HG03045 (cell line): ENCODE results near the gene CDH20.

Experiments used
- ATAC-seq: cut with Tn5 transposase; IDR thresholded peaks from one replicate; pipeline ENCODE4 v1.9.1; 2021; ENCODE audit warnings: mild to moderate bottlenecking, moderate library complexity; ENCODE audit not compliant: unreplicated experiment

Gene CDH20

DNA sequence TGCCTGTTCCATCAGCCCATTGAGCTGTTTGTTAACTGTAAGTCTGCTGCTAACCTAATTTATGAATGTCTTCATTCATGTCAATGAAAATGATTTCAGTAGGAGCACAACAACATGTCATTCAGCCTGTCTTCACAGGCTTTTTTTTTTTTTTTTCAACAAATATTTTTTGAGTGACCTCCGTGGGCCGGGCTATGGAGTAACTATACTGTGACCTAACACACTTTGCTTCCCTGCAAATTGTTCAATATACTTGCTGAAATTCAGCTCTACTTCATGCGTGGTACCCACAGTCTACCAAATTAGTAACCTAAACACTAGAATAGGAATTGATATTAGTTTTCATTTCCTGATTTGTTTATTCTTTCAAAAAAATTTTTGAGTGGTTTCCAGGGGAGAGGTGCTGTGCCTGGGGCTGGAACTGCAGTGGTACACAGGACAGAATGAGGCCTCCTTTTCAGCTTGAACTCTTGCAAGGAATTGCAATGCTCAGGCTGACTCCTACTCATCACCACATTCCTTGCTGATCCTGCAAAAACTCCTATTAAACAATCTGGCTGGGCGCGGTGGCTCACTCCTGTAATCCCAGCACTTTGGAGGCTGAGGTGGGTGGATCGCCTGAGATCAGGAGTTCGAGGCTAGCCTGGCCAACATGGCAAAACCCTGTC lies 87.1 kb downstream of the CDH20 start:
- no peak for ATAC-seq

DNA sequence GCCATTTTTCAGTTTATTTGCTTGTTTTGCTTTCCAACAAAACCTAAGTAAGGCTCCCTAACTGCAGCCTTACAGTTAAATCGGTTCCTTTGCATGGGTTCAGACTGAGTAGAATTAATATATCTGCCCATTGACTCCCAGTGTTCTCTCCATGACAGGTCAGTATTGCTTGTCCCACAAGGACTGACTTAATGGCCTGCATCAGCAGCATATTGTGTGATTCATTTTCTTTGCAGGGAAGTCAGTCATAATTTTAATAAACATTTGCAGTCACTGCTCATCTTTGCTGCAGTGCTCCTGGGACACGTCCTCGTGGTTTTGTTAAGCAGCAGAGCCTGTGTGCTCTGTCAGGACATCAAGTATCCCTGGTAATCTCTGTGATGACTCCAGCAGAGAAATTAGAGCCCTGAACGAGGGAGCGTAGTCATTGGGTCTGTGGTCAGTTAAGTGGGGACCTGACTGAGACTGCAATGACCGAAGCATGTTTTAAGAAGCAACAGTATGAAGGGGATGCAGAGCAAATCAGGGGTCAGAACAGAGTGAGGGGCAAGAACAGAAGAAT lies 93.3 kb downstream of the CDH20 start:
- no peak for ATAC-seq

DNA sequence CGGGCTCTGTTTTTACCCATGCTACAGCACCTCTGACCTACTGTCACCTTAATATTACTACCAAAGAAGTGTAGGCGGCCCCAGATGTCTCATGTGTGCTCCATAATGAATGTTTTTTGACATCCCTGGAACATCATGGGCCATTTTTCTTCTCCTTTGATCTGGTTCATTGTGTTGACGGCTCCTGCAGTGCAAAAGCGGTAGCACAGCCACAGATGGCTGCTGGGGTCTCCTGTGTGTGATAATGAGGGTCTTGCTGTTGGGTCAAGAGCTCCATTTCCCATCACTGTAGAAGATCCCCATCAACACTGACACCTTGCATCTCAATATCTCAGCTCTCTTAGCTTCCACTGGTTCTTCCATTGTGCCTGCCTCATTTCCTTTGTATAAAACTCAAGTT lies 95.0 kb downstream of the CDH20 start:
- no peak for ATAC-seq

- no peak for ATAC-seq
These were observed 99.4 kb downstream of the CDH20 start for GRCh38 chr18:61432590-61432989.

DNA sequence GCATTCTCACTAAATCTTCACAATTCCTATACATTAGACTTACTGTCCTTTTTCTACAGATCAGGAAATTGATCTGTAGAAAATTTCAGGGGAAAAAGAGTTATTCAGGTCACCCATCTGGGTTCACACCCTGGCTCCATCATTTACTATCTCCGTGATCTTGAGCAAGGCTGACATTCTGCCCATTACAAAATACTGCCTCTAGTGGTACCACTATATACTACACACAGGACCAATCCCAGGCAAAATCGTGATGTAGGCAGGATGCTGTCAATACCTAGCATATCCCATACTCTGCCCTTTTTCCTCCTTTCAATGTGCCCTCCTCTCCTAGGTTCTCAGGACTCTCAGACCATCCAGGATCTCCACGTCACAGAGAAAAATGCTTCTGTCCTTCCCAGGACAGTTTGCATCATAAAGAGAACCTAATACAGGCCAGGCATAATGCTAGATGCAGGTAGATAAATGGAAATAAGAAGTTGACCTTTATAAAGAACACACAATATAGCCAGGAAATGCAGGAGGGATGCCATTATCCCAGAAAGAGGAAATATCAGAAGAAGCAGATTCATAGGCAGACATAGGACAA lies 101.9 kb downstream of the CDH20 start:
- ATAC-seq = peak; percentile 59

DNA sequence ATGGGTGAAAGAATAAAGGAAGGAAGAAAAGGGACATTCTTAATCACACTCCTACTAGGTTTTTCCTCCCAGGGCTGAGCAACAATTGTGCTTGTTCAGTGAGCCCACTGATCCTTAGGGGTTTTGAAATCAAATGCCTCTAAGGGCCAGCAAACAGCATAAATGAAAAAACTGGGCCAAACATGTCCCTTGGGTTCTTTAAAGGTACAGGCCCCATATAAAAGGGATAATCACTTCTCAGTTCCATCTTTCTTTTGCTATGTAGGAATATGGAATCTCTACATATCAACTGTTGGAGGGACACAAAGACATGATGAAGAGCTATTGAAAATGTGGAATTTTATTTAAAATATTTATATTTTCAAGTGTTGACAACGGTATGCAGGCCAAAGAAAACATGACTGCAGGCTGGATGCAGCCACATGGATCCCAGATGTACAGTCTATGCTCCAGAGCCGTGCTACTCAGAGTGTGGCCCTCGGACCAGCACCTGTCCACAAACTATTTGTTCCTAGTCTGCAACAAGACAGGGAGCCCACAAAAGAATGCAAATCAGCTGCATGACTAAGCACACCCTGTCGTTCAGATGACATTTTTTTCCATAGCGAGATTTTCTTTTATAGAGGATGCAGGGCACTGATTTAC lies 110.0 kb downstream of the CDH20 start:
- no peak for ATAC-seq

DNA sequence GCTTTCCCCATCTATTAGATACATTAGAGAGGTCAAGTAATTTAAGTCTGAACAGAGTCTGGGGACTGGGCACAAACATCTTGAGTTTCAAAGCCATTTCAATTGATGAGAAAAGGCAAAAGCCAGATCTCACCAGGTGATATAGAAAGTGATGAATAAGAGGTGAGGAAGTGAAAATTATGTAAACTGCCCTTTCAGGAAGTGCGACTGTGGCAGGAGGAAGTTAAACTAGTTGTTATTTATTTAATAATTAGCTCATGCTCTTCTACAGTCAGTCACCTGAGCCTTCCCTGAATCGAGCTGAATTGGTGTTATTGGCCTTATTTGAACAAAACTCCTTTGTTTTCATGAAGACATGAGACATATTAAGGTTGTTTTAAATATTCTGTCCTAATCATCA lies 115.1 kb downstream of the CDH20 start:
- no peak for ATAC-seq

- ATAC-seq = no peak
These were observed 126.8 kb downstream of the CDH20 start for GRCh38 chr18:61459896-61460648.

DNA sequence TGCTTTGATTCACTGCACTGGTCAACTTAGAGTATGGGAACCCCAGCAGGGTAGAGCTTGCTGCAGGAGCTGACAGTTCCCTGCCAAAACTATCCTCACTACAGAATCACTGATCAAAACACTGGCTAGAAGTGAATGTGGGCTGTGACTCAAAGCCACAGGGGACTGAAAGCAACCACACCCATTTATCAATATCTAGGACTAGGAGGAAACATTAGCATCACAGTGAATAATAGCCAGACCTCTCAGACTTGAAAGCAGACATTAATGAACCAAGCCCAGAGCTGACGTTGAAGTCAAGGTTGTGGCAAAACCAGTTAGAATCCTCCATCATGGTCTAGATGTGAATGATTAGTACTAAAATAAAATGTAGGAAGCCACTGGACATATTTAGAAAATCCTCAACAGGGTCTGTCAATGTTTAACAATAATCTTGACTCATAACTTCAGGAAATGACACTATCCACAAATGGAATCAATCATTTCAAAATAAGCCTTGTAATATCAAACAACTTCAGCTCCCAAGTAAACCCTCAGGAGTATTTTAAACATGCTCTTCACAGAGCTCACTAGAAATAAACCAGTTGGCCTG lies 131.4 kb downstream of the CDH20 start:
- no peak for ATAC-seq

GRCh38 chr18:61466736-61467135 lies 133.5 kb downstream of the CDH20 start:
- ATAC-seq = no peak

DNA sequence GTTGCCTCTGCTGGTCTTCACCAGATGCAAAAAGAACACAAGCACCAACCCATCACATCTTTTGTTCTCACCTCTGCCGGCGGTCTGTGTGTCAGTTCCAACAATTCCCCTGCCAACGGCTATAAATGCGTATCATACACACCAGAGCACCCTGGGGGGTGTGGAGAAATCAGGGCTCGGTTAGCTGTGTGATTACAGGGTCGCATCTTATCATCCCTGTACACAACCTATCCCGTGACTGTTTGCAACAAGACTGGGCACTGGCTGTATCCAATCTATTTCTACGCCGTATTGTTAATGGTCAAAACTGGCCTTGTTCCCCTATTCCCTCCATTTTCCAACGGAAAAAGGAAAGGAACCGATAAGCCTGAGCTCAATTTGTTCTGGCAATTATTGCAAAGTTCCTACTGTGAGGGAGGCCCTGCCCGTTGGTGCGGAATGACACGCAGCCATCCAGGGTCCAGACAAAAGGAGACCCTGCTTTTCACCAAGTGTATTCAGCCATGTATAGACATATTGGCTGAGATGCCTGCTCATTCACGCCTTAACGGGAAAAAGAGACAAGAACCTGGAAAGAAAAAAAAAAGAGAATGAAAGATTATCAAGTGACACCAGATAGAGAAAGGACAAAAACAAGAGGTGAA lies 136.9 kb downstream of the CDH20 start:
- ATAC-seq = no peak

- ATAC-seq = no peak
These were observed 138.3 kb downstream of the CDH20 start for GRCh38 chr18:61471541-61471940.

- no peak for ATAC-seq
These were observed 138.7 kb downstream of the CDH20 start for GRCh38 chr18:61471942-61472341.

- no peak for ATAC-seq
These were observed 141.1 kb downstream of the CDH20 start for GRCh38 chr18:61474341-61474740.

DNA sequence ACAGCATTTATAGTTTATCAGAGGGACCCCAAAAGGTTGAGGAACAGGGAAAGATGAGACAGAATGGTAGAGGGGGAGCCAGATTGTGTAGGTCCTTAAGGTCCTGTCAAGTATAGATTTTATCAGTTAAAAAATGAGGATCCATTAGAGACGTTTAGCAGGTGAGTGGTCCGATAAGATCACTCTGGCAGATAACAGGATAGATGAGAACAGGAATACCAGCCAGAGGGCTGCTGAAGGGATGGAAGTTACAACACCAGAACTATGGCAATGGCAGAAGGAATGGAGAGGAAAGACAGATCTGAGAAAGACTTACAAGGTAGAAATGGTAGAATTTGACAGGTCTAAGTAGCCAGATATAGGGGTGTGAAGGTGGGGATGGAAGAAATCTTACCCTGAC lies 141.7 kb downstream of the CDH20 start:
- no peak for ATAC-seq

- ATAC-seq = no peak
These were observed 142.7 kb downstream of the CDH20 start for GRCh38 chr18:61475931-61476330.

DNA sequence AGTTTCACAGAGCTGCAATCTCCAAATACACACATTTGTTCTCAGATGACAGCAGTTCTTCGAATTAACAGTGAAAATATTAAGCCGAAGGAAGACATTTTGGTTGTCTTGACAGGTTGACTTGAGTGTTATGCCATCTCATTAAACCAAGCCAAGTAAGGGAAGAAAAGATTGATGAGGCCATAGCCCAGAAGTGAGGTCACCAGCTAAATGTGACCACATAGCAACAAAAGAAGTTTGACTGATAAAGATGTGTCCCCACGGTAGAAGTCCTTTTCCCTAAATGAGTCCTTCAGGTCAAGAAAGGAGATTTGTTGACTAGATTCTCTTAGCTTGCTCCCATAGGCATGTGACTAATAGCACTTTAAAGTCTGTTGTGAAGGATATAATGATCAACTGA lies 156.1 kb downstream of the CDH20 start:
- no peak for ATAC-seq

GRCh38 chr18:61496374-61496773 lies 163.1 kb downstream of the CDH20 start:
- no peak for ATAC-seq

DNA sequence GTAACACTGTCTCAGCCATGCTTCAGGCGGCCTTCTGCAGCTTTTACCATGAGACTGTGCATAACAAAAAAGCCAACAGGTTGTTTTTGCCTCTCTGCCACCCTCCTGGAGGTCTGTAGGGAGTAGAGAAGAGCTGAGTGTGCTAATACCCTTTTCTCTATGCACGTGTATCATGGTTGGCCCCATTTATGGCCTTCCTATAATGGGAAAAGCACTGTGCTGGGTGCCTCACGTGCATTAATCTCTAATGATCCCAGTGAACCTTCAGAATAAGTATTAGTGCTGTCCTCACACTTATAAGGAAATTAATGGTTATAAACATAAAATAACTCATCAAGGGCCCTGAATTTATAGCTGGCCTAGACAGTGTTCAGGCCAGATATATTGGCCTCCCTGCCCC lies 164.2 kb downstream of the CDH20 start:
- ATAC-seq = no peak

DNA sequence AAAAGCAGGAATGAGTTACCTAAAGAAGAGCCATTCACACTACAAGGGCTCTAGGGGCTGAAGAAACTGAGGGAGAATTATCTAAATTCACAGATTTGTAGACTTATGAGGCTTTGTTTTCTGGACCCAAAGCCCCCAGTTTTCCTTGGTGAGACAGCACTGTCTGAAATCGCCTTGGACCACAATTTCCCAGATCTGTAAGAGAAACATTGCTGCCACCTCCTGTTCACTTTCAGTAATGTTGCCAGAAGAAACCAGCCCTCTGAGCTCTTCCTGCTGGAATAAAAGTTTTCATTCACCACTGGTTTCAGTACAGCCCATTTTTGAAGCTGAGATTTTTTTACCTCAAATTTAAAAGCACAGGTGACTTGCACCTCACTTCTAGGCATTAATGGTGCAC lies 169.2 kb downstream of the CDH20 start:
- no peak for ATAC-seq

- no peak for ATAC-seq
These were observed 170.5 kb downstream of the CDH20 start for GRCh38 chr18:61503688-61504087.
